Measurements from ENCODE around the gene RBM4B.

- TF ChIP-seq CTCF (conservative IDR thresholded peaks at IDR 0.05) (no peak), ZFX (IDR thresholded peaks at IDR 0.05) (no peak)
These were observed 35.9 kb downstream of the RBM4B start for GRCh38 chr11:66641834-66642233.
